Calu3 (cell line): ENCODE data around the gene SMIM45.

Experiments used
- BruUV-seq: library from RNA; stranded (reverse); fragments of 400-500 nt; replicated peaks from 2 replicates; lab custom pipeline; 2021; lab: Mats Ljungman, UMichigan
- CTCF ChIA-PET: fragments of 300-600 bp; sonication (Branson Sonifier 250); formaldehyde crosslinking; loops from one replicate; lab custom pipeline; 2022; ENCODE audit warnings: antibody characterized with exemption; lab: Charles Lee
- DNase-seq: peaks from one replicate; pipeline ENCODE4 v3.0.0; 2022
- H3K27ac Mint-ChIP-seq: one replicate; pipeline ENCODE4 v1.8.0; 2022; ENCODE audit warnings: mixed read lengths; ENCODE audit not compliant: unreplicated experiment
- H3K27me3 Mint-ChIP-seq: one replicate; pipeline ENCODE4 v1.8.0; 2022; ENCODE audit warnings: mixed read lengths; ENCODE audit not compliant: unreplicated experiment
- H3K36me3 Mint-ChIP-seq: one replicate; pipeline ENCODE4 v1.8.0; 2022; ENCODE audit warnings: mild to moderate bottlenecking, moderate library complexity, mixed read lengths; ENCODE audit not compliant: insufficient read depth, unreplicated experiment
- H3K4me1 Mint-ChIP-seq: one replicate; pipeline ENCODE4 v1.8.0; 2022; ENCODE audit warnings: mild to moderate bottlenecking, low read depth, mixed read lengths; ENCODE audit not compliant: unreplicated experiment
- H3K4me3 Mint-ChIP-seq: one replicate; pipeline ENCODE4 v1.8.0; 2022; ENCODE audit warnings: mild to moderate bottlenecking, low read depth, moderate library complexity, mixed read lengths; ENCODE audit not compliant: unreplicated experiment
- H3K9me3 Mint-ChIP-seq: one replicate; pipeline ENCODE4 v1.8.0; 2022; ENCODE audit warnings: low read depth, mixed read lengths; ENCODE audit not compliant: unreplicated experiment
- CTCF ChIP-seq: fragments of 200-600 bp; IDR thresholded peaks from one replicate; pipeline ENCODE4 v1.8.0; 2022; ENCODE audit warnings: antibody characterized with exemption; ENCODE audit not compliant: unreplicated experiment
- intact Hi-C: fragments of 100-400 bp; cut with micrococcal nuclease; formaldehyde crosslinking; loops from one replicate; pipeline ENCODE4 v1.10.0; 2022; ENCODE audit not compliant: unreplicated experiment

SMIM45 gene

GRCh38 chr22:41970601-41971000 is 18.7 kb downstream of the SMIM45 start:
- Mint-ChIP-seq H3K27me3 (peaks cover 53% of the 10 kb centered on the region), H3K36me3 (no peaks in the 10 kb centered on the region), H3K9me3 (no peaks in the 10 kb centered on the region), H3K4me3 (no peak overlapping the region), H3K27ac (no peak overlapping the region), H3K4me1 (peaks cover 4% of the 10 kb centered on the region)
- TF ChIP-seq CTCF: no peak
- CTCF ChIA-PET: interaction anchor here (1.1 kb wide), 1 partner anchor 72 kb away, joined by 3 read pairs; no protein-coding TSS in a partner anchor
- no peak for DNase-seq
- no TSS peak for BruUV-seq
- intact Hi-C loops: no loop called here

- no peak for TF ChIP-seq CTCF
- CTCF ChIA-PET: no interaction called here
- H3K36me3 Mint-ChIP-seq: peaks cover 8% of the 10 kb centered on the region
- H3K4me3 Mint-ChIP-seq: no peak overlapping the region
- no peaks in the 10 kb centered on the region for H3K9me3 Mint-ChIP-seq
- peaks cover 61% of the 10 kb centered on the region for H3K27me3 Mint-ChIP-seq
- no peak overlapping the region for H3K27ac Mint-ChIP-seq
- DNase-seq: no peak
- intact Hi-C loops: no loop called here
- BruUV-seq: no TSS peak
- peaks cover 11% of the 10 kb centered on the region for H3K4me1 Mint-ChIP-seq
Observed at GRCh38 chr22:41971431-41971830, 19.5 kb downstream of the SMIM45 start.

- Mint-ChIP-seq H3K9me3 (no peaks in the 10 kb centered on the region), H3K27ac (no peak overlapping the region), H3K4me3 (no peak overlapping the region), H3K27me3 (peaks cover 87% of the 10 kb centered on the region), H3K4me1 (peaks cover 11% of the 10 kb centered on the region), H3K36me3 (peaks cover 9% of the 10 kb centered on the region)
- no peak for DNase-seq
- CTCF ChIA-PET: no interaction called here
- no peak for TF ChIP-seq CTCF
- intact Hi-C loops: no loop called here
- no TSS peak for BruUV-seq
Observed at GRCh38 chr22:41974691-41975290, 22.8 kb downstream of the SMIM45 start.

- intact Hi-C loops: no loop called here
- no peak overlapping the region for H3K27ac Mint-ChIP-seq
- peaks cover 11% of the 10 kb centered on the region for H3K4me1 Mint-ChIP-seq
- no peak for DNase-seq
- H3K36me3 Mint-ChIP-seq: peaks cover 9% of the 10 kb centered on the region
- no TSS peak for BruUV-seq
- H3K9me3 Mint-ChIP-seq: no peaks in the 10 kb centered on the region
- peaks cover 81% of the 10 kb centered on the region for H3K27me3 Mint-ChIP-seq
- CTCF ChIA-PET: interaction anchor here (0.5 kb wide), 1 partner anchor 189 kb away, joined by 5 read pairs; no protein-coding TSS in a partner anchor
- peak overlapping the region; percentile 15 for H3K4me3 Mint-ChIP-seq
- no peak for TF ChIP-seq CTCF
Observed at GRCh38 chr22:41975299-41976069, 23.5 kb downstream of the SMIM45 start.
